ENCODE measurements around the gene ANKRD37.
A peak's percentile ranks its signal among the peaks of the same experiment; 100 is the strongest.

The ANKRD37 gene

DNA sequence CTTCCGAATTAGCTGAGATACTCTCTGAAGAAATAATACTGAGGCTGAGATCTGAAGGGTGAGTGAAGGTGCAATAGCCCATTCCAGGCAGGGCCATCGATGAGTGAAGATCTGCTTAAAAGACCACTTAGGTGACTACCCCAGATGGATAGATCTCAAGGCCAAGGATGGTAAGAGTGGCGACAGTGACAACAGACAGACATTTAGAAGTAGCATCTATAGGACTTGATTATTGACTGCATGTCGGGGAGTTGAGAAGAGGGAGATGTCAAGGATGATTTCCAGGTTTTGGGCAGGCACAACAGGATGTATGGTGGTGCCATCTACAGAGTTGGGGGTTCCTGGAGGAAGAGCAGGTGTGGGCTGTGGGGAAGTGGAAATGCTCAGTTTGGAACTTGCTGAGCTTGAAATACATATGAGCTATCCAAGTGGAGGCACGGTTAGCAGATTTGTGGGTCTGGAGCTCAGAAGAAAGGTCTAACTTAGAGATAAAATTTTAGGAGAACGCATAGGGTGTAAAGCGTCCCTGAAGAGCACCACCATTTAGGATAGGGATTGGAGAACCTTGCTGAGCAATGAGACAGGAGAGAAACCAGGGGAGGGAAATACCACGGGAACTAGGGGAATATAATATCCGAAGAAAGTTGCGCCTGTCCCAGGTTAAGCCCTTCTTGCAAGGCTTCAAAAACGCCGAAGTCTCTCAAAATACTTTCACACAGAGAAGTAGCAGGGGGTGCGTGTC is 28.4 kb downstream of the ANKRD37 start:
- DNase-seq = no peak

DNA sequence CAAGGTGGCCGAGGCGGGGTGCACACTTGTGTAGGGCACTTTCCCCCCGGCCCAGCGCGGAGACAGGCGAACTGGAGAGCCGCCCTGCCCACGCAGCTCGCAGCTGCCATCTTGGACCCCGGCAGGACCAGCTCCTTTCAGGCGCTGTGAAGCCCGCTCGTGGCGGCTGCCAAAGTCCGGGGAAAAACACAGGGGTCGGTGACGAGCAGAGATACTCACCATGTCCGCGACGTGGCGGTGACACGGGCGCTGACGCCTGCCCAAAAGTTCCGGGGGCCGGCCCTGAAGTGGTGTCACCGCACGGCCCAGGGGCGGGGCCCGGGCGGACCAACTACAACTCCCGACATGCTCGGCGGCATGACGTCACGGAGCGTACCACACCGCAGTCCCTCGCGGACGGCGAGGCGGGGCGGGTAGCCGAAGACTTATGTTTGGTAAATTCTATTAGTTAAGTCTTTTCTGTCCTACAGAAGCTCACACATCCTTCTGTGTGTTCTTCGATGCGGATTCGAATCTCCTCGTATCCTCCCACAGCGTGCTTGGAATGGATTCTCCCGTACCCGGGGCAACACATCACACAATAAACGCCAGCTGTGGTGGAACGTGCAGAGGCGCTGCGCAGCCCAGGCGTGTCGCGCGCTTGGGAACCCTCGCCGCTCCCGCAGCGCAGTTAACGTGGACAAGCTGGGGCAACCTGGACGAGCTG is 29.2 kb downstream of the ANKRD37 start, which contains the start of gene UFSP2:
TSS of gene UFSP2 (minus strand) at position 318 of the 706 bp plus-strand sequence. CDS start at position 222, 96 bp downstream.
- DNase-seq = peak; percentile 69 to 82

DNA sequence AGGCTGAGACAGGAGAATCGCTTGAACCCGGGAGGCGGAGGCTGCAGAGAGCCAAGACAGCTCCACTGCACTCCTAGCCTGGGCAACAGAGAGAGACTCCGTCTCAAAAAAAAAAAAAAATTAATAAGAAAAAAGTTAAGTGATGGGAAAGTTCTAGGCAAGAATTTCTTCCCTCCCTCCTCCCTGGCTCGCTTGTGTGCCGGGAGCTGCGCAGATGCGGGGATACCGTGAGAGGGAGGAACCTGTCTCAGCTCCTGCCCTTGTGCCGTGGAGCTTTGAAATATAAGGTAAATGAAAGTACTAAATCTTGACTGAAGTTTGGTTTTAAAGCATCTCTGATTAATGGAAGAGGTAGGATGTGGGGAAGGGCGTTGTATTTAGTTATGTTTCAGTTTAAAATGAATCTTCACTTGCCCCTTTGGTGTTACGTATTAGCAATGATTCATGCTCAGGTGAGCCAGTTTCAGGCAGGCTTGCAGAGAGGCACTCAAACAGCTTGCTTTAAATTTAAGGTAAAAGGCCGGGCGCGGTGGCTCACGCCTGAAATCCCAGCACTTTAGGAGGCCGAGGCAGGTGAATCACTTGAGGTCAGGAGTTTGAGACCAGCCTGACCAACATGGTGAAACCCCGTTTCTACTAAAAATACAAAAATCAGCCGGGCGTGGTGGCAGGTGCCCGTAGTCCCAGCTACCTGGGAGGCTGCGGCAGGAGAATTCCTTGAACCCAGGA is 30.5 kb downstream of the ANKRD37 start:
- no peak for DNase-seq

DNA sequence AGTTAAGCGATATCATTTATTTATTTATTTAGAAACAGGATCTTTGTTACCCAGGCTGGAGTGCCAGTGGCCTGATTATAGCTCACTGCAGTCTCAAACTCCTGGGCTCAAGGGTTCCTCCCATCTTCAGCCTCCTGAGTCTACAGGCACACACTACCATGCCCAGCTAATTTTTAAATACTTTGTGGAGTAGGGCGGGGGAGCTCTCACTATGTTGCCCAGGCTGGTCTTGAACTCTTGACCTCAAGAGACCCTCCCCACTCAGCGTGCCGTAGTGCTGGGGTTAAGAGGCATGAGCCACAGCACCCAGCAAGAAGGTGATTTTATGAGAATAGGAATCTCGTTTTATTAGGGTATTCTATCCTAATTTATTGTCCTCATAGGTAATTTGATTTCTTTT is 33.0 kb downstream of the ANKRD37 start:
- no peak for DNase-seq

DNA sequence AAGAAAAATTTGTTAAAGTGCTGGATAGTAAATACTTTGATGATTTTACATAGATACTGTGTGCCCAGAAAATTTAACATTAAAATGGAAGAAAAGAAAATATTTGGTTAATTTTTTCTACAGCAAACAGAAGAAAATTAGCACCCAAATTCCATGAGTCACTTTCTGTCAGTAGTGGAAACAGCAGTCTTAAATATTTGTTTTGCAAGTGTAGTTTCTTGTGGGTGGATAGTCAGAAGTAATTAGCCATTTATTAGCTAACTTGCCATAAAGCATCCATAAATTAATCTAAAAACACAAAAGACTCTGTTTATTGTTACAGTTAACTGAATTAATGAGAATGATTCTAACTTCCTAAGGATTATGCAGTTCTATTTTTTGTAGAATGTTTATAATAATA is 38.8 kb downstream of the ANKRD37 start:
- DNase-seq = no peak

DNA sequence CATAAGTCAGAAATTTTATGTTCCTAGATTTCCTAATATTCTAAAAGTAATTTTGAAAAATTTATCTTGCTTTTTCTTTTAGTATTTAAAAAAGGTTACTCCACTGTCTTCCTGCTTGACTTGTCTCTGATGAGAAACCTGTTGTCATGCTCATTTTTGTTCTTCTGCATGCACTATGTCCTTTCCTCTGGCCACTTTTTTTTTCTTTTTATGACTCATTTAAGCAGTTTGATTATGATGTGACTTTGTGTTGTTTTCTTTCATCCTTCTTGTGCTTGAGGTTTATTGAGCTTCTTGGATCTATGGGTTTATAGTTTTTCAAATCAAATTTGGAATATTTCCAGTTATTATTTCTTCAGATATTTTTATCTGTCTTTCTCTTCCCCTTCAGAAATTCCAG is 41.2 kb downstream of the ANKRD37 start:
- no peak for DNase-seq

DNA sequence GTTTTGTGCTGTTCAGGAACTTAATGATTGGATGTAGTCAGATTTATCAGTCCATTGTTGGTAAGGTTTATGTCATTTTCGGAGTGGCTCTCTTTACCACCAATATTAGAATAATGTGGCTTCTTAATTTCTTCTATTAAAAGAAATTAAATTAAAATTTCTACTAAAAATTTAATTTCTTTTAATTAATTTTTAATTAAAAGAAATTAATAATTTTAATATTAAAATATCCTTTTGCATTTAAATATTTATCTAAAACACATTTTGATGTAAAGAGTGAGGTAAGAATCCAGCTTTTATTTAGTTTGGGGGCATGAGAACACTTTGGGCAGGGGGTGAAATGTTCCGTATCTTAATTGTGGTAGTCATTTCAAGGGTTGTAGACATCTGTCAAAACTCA is 44.8 kb downstream of the ANKRD37 start:
- no peak for DNase-seq

DNA sequence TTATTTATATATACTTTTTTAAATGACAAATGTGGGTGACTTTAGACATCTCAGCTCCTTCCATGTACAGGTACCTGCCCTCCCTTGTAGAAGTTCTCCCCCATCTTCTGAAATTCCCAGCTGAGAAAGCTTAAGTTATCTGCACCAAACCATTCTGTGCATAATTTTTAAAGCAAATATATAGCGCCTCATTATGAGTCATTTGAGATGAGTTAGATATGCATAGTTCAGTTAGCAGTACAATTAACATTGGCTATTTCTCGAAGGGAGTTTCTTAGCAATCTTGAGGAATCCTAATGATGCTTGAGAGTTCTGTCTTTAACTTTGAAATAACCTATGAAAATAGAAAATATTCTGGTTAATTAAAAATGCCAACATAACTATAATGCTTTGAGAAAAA is 48.6 kb downstream of the ANKRD37 start:
- no peak for DNase-seq
